PC-3 (cell line): ENCODE data around the gene C16orf86.

ENCODE experiments used
- EZH2phosphoT487 ChIP-seq: fragments of 300-600 bp; sonication (generic); IDR thresholded peaks from 2 replicates; pipeline ENCODE4 v1.6.1; 2018; ENCODE audit warnings: mild to moderate bottlenecking, antibody characterized with exemption, low read length, borderline replicate concordance
- TF ChIP-seq, protein P1 (sequence below): fragments of 300-600 bp; sonication (generic); conservative IDR thresholded peaks from 2 replicates; pipeline ENCODE4 v1.5.1; 2017; ENCODE audit warnings: antibody characterized with exemption, low read depth, mild to moderate bottlenecking, low read length

DNA sequence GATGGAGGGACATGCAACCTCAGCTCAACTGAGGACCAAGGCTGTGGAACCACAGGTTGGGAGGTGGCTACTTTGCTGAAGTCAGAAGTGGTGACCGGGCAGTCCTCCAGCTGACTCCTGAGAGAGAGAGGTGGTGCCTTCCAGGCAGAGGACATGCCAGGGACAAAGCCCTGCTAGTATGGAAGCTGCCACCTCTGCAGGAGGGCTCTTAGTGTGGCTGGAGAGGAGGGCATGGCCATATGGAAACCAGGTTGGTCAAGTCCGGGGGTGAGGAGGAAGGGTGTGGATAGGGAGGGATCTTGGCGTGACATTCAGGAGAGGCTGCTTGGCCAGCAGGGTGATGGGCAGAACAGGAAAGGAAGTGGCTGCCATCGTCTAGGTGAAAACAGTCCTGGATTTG, 5.7 kb downstream of the C16orf86 start:
- TF ChIP-seq, protein P1, sequence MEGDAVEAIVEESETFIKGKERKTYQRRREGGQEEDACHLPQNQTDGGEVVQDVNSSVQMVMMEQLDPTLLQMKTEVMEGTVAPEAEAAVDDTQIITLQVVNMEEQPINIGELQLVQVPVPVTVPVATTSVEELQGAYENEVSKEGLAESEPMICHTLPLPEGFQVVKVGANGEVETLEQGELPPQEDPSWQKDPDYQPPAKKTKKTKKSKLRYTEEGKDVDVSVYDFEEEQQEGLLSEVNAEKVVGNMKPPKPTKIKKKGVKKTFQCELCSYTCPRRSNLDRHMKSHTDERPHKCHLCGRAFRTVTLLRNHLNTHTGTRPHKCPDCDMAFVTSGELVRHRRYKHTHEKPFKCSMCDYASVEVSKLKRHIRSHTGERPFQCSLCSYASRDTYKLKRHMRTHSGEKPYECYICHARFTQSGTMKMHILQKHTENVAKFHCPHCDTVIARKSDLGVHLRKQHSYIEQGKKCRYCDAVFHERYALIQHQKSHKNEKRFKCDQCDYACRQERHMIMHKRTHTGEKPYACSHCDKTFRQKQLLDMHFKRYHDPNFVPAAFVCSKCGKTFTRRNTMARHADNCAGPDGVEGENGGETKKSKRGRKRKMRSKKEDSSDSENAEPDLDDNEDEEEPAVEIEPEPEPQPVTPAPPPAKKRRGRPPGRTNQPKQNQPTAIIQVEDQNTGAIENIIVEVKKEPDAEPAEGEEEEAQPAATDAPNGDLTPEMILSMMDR = no peak
- TF ChIP-seq EZH2phosphoT487 = no peak
